HCEC 1CT (cell line): Measurements from ENCODE around the gene CCDC83.
"Not testable (repeated sequence)": the region's sequence is repeated elsewhere in the genome, so short reads cannot be mapped to it uniquely, and the experiment has no call there.

Experiments
- DNase-seq: peaks from one replicate; pipeline ENCODE4 v3.0.0-alpha.2; 2017

The CCDC83 gene

GRCh38 chr11:85946221-85946620 is 91.0 kb downstream of the CCDC83 start:
- DNase-seq = no peak

DNA sequence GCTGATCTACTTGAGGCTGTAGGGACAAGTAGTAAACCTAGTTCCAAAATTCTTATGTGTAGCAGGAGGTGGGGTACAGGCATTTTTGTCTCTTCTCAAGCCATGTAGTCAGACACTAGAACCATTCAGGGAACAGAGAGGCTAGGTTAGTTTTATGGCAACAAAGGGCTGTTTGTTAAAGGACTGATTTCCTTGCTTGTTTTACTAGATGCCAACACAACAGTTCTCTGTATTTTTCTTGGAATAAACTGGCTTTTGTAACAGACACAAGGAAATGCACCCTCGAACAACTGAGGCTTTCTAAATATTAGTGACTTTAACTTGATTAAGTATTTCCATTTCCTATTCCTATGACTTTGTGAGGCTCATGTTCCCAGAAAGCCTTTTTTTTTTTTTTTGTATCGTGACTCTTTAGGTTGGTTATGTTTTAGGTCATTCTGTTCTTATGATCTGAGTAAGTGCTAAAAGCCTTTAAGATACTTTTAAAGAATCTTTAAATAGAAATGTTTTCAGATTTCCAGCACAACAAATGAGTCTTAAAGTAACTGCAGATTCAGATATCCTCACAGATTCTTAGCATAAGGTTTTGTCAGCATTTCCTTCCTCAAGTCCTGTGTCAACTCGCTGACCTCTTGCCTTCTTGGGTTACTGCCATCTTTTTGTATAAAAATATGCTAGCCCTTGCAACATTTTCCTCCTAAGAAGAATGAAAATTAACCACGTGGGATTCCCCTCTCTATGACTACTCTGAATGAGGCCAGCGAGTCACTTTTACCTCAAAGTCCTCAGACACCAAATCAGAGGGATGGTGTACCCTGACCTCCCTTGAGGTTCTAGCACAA is 92.5 kb downstream of the CCDC83 start:
- DNase-seq = peak; percentile 95

- peak; percentile 10 for DNase-seq
Observed at GRCh38 chr11:85948884-85949283, 93.7 kb downstream of the CCDC83 start.

GRCh38 chr11:85949798-85950197 is 94.6 kb downstream of the CCDC83 start:
- no peak for DNase-seq

GRCh38 chr11:85950317-85951048 is 95.3 kb downstream of the CCDC83 start:
- no peak for DNase-seq

- no peak for DNase-seq
Observed at GRCh38 chr11:85951049-85951405, 95.8 kb downstream of the CCDC83 start.

- no peak for DNase-seq
Observed at GRCh38 chr11:85951428-85952107, 96.4 kb downstream of the CCDC83 start.

- DNase-seq = not testable (repeated sequence)
Observed at GRCh38 chr11:85952108-85952485, 96.9 kb downstream of the CCDC83 start.

DNA sequence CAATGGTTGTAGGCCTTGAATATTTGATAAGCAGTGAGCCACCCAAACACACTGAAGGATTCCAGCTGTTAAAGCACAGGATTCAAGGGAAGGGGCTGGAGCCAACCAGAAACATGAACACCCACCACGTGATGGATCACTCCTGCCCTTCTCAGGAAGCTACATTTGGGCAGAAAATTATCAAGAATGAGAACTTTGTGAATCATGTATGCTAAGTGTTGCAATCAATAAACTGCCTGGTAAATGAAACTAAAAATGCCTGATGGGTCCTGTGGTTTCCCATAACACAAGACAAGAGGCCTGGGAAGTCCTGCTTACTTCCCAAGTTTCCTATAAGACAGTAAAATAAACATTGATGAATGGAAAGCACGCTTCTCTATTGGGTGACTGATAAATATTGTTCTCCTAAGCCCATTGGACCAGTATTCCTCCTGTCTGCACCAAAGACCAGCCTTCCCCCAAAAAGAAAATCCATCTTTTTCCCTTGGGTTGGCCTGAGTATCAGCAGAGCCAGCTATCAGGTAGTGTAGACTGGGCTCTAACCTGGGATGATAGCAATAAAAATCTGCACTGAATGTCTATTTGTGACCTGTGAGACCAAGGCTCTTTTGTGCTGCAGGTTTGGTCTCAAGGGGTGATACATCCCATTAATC is 98.4 kb downstream of the CCDC83 start:
- DNase-seq = peak; percentile 89

DNA sequence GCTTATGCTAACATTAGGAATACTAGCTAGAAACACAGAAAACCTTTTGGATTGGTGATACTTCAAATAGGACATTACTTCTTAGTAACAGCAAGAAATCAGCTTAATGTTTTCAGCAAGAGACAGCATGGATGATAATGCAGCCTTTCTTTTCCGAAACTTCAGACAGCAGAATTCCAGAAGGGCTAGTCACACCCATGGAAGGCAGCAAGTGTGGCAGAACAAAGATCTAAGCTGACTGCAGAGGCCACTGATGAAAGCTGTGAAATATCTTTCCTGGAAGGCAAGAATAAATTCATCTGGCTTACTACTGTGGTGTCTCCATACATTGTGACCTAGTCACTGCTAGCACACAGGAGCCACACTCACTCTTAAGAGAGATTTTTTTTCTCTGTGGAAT is 100.3 kb downstream of the CCDC83 start:
- peak; percentile 57 for DNase-seq

DNA sequence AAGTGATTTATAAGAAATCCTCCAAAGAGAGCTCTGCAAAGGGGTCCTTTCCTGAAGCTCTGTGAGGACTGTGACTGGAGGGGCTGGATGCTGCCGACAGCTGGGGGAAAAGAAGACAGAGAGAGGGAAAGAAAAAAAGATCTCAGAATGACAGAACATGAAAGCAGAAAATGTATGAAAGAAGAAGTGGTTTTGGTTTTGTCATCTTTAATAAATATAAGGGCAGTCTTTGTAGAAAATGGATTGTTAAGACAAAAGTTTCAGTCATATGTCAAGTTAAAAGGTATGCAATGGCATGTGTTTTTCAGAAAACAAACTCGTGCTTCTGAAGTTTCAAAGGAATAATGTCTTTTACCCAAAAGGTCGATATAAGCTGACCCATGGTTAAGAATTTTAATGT is 105.5 kb downstream of the CCDC83 start:
- DNase-seq = no peak

DNA sequence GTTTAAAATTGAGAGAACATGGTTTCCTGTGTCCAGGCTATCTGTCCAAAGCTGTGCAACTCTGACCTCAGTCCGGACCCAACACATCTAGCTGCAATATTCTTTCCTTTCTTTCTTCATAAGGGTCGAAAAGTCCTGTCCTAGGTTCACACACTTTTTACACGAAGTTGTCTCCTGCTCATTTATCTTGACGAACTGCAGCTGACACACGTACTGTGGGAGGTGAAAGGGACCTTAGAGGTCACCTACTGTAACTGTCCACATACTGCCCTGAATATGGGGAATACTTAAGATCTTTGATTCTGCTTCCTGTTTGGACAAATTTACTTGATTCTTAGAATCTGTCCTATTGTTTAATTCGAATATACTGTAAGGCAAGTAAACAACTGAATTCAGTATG is 105.9 kb downstream of the CCDC83 start:
- no peak for DNase-seq

DNA sequence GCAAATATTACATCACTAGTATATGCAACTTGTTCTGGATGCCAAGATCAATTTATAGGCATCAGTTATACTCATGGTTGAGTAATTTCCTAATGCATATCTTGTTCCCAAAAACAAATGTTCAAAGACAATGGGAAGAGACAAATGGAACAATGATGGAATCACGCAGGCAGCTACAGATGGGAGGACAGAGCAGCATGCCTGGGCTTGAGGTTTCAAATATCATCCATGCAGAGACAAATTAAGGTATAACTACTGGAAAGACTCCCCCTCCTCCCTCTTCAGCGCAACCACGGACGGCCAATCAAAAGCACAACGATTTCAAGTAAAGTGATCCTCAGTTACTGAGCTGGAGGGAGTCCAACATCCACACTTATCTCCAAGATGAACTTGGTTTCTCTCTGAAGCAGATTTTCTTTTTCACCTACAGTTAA is 106.8 kb downstream of the CCDC83 start:
- no peak for DNase-seq

- DNase-seq = peak; percentile 41
Observed at GRCh38 chr11:85965202-85965601, 110.0 kb downstream of the CCDC83 start.

DNA sequence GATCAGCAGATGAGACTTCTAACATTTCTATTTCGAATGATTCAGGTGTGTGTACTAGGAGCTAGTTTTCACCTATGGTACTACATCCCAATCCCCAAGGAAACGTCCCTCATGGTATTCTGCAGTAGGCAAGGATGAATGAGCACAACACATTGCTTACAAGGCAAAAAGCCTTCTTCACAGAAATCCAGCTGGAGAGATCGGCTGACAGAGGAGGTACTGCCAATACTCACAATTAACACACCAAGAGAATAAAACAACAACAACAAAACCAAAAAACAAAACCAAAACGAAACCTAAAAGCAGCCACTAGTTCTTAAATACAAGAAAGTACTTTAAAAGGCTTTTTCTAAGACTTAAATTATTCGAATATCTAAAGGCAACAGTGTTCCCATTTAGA is 112.3 kb downstream of the CCDC83 start:
- DNase-seq = no peak
